ENCODE measurements around the gene CDK14. TPM values are rescaled to one million over a fixed set of nuclear protein-coding genes. Genes with fewer than 3 reads are reported as not detected.
"Not testable (repeated sequence)": the region's sequence is repeated elsewhere in the genome, so short reads cannot be mapped to it uniquely, and the experiment has no call there.

CDK14 gene
- polyA plus RNA-seq, 1 donor: 19.5 TPM

- DNase-seq: no peak
Observed at GRCh38 chr7:91169830-91170191, 573.7 kb downstream of the CDK14 start.

DNA sequence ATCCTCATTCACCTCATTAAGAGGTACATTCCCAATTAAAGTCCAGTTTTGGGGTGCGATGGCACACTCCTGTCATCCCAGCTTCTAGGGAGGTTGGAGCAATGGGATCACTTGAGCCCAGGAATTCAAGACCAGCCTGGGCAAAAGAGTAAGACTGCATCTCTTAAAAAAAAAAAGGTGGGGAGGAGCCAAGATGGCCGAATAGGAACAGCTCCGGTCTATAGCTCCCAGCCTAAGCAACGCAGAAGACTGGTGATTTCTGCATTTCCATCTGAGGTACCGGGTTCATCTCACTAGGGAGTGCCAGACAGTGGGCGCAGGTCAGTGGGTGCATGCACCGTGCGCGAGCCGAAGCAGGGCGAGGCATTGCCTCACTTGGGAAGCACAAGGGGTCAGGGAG, 577.1 kb downstream of the CDK14 start:
- DNase-seq: not testable (repeated sequence)

- no peak for DNase-seq
Observed at GRCh38 chr7:91180746-91181145, 584.6 kb downstream of the CDK14 start.

GRCh38 chr7:91181949-91182348, 585.8 kb downstream of the CDK14 start:
- DNase-seq: no peak

- DNase-seq: no peak
Observed at GRCh38 chr7:91182819-91183764, 587.0 kb downstream of the CDK14 start.

- DNase-seq: no peak
Observed at GRCh38 chr7:91185771-91186170, 589.6 kb downstream of the CDK14 start.

DNA sequence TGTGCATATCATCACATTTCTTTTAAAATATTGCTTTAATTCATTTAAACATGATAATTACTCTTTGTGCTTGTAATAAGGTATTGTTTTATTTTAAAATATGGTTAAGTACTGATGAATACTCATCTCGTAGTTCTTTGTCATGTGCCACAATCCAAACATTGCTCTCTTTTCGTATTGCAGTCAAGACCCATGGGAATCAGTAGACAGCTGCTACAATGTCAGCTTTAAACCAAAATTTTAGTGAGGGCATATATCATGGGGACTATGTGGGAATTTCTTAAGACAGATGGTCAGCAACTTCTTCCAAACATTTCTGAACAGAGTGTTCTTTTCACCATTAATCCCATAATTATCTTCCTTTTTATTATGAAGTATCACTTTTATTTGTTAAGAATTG, 590.9 kb downstream of the CDK14 start:
- no peak for DNase-seq

GRCh38 chr7:91191771-91192170, 595.6 kb downstream of the CDK14 start:
- DNase-seq: no peak

DNA sequence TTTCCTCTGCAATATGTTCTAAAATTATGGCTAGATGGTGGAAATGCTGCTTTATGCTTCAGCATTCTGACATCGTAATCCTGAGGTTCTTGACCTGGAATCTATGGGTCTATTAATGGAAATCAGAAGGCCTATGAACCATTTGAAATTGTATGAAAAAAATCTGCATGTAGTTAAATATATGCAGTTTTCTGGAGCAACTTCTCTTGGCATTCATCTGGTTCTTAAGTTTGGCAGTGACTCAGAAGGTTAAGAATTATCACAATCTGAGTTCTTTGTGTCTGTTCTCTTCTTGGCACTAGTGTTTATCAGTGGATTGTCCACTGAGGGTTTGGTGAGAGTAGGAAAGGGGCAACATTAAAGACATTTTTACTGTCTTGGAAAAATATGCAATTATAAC, 597.0 kb downstream of the CDK14 start:
- no peak for DNase-seq

GRCh38 chr7:91194841-91195240, 598.7 kb downstream of the CDK14 start:
- DNase-seq: no peak

DNA sequence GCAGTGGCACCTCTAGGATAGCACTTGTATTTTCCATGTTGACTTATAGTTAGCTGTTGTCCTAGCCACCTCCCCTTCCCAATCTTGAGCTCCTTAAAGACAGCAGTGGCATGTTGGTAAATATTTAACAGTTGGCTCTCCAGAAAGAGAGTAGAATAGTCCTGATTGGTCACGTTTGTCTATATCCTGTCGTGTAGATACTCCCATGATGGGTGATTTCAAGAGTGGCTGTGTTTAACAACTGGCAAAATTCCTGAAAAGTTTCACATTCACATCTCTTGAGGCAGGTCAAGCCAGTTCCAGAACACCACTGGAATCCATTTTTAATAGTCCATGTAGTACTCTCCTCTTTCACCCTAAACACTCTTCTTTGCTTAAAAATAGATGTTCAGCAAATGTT, 599.9 kb downstream of the CDK14 start:
- no peak for DNase-seq

DNA sequence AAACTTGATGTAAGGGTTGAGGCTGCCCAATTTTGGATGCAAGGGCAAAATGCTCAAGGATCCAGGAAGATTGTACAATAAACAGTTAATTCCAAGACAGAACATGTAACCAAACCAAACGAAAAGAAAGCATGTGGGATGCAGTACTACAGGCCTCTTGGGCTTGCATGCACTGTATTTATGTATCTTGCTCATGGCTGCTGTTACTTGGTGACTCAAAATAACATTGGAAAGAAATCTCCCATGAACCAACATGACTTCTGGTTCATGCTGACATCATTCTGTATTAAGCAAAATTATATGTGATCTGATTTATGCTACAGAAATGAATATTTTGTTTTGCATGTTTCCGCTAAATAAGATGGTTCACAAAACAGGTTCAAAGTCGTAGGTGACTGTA, 602.2 kb downstream of the CDK14 start:
- no peak for DNase-seq

DNA sequence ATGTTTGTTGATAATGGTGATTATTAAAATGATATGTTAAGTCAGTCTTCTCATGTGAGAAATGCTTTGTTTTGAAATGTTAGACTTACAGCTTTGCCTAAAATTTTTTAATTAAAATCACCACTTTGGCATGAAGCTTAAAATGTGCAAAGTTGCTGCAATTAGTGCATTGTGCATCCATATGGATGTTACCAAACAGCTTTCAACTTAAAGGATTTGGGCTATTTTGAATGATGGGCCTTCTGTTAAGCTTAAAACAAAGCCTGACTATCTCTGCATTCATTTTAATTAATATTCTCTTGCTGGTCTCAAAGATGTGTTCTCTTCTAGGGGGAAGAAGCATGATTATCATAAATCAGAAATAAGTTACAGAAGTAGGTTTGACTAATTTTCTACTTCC, 603.5 kb downstream of the CDK14 start:
- DNase-seq: no peak

- no peak for DNase-seq
Observed at GRCh38 chr7:91201442-91202113, 605.5 kb downstream of the CDK14 start.

- peak; percentile 32 for DNase-seq
Observed at GRCh38 chr7:91206361-91206960, 610.3 kb downstream of the CDK14 start.

GRCh38 chr7:91212582-91212981, 616.5 kb downstream of the CDK14 start:
- no peak for DNase-seq

GRCh38 chr7:91226411-91226810, 630.3 kb downstream of the CDK14 start:
- DNase-seq: no peak

- no peak for DNase-seq
Observed at GRCh38 chr7:91228327-91228726, 632.2 kb downstream of the CDK14 start.

DNA sequence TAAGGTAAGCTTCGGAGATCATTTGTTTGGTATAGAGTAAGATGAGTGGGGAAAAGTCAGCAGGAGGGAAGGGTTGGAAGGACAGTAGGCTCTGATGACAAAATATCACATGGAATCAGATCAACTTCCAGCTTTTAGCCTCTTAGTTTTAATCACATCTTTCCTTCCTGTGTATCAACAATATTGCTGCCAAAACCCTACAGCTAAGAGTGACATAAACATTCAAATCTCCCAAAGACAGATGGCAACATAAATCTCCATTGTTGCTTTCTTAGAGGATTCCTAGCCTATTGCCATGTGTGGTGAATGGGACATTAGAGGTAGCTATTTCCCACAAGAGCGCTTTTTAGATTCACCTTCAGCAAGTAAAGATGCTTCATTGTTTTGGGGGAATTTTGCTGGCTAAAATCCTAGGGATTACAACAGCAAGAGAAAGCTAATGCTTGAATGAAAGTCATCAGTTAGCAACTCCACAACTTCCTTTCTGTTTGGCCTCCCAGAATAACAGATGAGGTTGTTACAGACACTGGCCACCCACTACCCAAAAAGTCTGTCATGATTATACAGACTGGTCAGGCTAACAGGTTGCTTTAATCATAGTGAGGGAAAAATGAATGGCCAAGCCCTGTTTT, 632.9 kb downstream of the CDK14 start:
- DNase-seq: no peak

DNA sequence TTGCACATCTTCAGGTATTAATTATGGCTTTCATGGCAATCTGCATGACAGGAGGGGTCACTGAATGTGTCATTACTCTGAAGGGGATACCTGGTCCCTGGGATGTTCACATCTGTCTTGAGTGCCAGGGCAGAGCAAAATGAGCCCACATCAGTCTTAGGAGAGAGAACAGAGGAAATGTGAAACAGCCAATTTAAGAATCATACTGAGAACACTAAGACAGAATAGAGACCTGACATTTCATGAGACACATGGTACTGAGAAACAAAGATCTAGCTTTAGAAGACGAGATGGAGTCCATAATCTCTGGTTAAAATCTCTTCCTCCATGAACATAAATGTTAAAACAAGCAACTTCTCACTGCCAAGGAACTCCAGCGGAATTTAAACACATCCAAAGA, 634.0 kb downstream of the CDK14 start:
- DNase-seq: no peak

GRCh38 chr7:91230503-91230902, 634.4 kb downstream of the CDK14 start:
- DNase-seq: no peak

DNA sequence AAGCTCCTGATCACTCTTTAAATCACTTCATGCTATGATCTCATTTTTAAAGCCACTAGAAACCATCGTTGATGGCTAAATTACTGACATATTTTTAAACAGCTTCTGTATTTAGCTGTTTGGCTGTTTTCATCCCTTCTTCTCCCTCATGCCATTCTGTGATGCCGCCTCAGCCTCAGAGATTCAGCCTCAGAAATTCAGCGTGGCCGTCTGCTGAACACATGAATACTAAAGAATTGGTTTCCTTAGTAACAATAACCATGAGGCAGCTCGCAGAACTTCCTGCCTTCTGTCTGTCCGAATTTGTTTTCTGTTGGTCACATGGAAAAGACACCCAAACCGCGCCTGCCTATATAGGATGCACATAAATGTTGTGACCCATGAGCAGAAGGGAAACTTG, 637.1 kb downstream of the CDK14 start:
- no peak for DNase-seq

DNA sequence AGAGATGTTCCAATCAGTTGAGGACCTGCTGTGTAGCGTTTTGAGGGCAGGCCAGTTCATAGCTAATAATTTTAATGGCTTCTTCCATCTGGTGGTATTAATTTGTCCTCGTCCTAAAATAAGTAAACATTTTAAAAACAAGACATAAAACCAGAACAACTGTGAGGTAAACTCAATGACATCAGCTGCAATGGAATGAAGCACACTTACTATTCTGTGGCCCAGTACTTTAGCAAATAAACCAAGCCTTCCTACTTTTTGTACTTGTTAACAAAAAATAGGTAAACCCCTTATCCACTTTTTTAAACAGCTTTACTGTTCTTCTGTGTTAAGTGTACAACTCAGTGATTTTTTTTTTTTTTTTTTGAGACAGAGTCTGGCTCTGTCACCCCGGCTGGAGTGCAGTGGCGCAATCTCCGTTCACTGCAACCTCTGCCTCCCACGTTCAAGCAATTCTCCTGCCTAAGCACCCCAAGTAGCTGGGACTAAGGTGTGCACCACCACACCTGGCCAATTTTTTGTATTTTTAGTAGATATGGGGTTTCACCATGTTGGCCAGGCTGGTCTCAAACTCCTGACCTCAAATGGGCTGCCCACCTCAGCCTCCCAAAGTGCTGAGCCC, 639.2 kb downstream of the CDK14 start:
- no peak for DNase-seq
